ENCODE results near the gene AGAP9. TPM values are rescaled to one million over a fixed set of nuclear protein-coding genes. Genes with fewer than 3 reads are reported as not detected.

The AGAP9 gene
- total RNA-seq, 1 experiment from 2014 or later, result 9.9 TPM

- CTCF ChIA-PET, result no interaction called here
- intact Hi-C loops (cut with micrococcal nuclease; ENCODE audit: unreplicated experiment), result no loop called here
- no peaks in the 10 kb centered on the region for H3K27me3 ChIP-seq (ENCODE audit: control insufficient read depth, insufficient read depth, low read length)
- no peak overlapping the region for H3K27ac ChIP-seq (ENCODE audit: low read length)
- DNase-seq (ENCODE audit: low read depth, low spot score) (no peak), ATAC-seq (no peak)
- TF ChIP-seq POLR2AphosphoS5 (IDR thresholded peaks at IDR 0.05; ENCODE audit: low read depth, low read length) (no peak), REST (IDR thresholded peaks at IDR 0.05; ENCODE audit: insufficient read depth in 1 of 2, low read depth in 2 of 2, low read length in 1 of 2) (no peak), SIN3A (IDR thresholded peaks at IDR 0.05; ENCODE audit: borderline replicate concordance, insufficient read depth, low read depth, low read length) (no peak), CTCF (IDR thresholded peaks at IDR 0.05) (no peak)
- no TSS peak for BruUV-seq (replicated peaks)
- H3K4me3 ChIP-seq (ENCODE audit: low read depth in 2 of 2, low read length in 2 of 2), result no peak overlapping the region
- no peaks in the 10 kb centered on the region; the same call in 1 of the 2 replicates for H3K4me1 ChIP-seq (ENCODE audit: control insufficient read depth, insufficient read depth, low read length)
- no peaks in the 10 kb centered on the region for H3K9me3 ChIP-seq (ENCODE audit: control insufficient read depth, insufficient read depth, low read depth, low read length)
- POLR2A ChIA-PET, result no interaction called here
- in situ Hi-C loops (cut with HindIII; ENCODE audit: low pct_unique_long_range_greater_than_20kb, low sequenced_read_pairs), result no loop called here
- H3K36me3 ChIP-seq (ENCODE audit: control insufficient read depth, insufficient read depth, low read length), result no peaks in the 10 kb centered on the region
Observed at GRCh38 chr10:47458466-47459154, 64.8 kb downstream of the AGAP9 start.

- H3K27ac ChIP-seq (ENCODE audit: low read length), result no peak overlapping the region
- TF ChIP-seq CTCF (IDR thresholded peaks at IDR 0.05) (no peak), REST (IDR thresholded peaks at IDR 0.05; ENCODE audit: insufficient read depth in 1 of 2, low read depth in 2 of 2, low read length in 1 of 2) (no peak), TCF7L2 (IDR thresholded peaks at IDR 0.05; ENCODE audit: low read depth, low read length) (no peak), POLR2AphosphoS5 (IDR thresholded peaks at IDR 0.05; ENCODE audit: low read depth, low read length) (no peak), SIN3A (IDR thresholded peaks at IDR 0.05; ENCODE audit: borderline replicate concordance, insufficient read depth, low read depth, low read length) (no peak)
- ATAC-seq, result no peak
- ChIA-PET POLR2A (no interaction called here), CTCF (no interaction called here)
- no peaks in the 10 kb centered on the region for H3K36me3 ChIP-seq (ENCODE audit: control insufficient read depth, insufficient read depth, low read length)
- no peaks in the 10 kb centered on the region for H3K27me3 ChIP-seq (ENCODE audit: control insufficient read depth, insufficient read depth, low read length)
- DNase-seq (ENCODE audit: low read depth, low spot score), result no peak
- H3K9me3 ChIP-seq (ENCODE audit: control insufficient read depth, insufficient read depth, low read depth, low read length), result no peaks in the 10 kb centered on the region
- intact Hi-C loops (cut with micrococcal nuclease; ENCODE audit: unreplicated experiment) (no loop called here), in situ Hi-C loops (cut with HindIII; ENCODE audit: low pct_unique_long_range_greater_than_20kb, low sequenced_read_pairs) (no loop called here)
- BruUV-seq (replicated peaks), result no TSS peak
- H3K4me3 ChIP-seq (ENCODE audit: low read depth in 2 of 2, low read length in 2 of 2), result no peak overlapping the region
- H3K4me1 ChIP-seq (ENCODE audit: control insufficient read depth, insufficient read depth, low read length), result no peaks in the 10 kb centered on the region; the same call in 1 of the 2 replicates
Observed at GRCh38 chr10:47457826-47458225, 65.6 kb downstream of the AGAP9 start.
